Mammary epithelial cell (primary cell): Measurements from ENCODE around the gene AMY1A.
"Not testable (repeated sequence)": the region's sequence is repeated elsewhere in the genome, so short reads cannot be mapped to it uniquely, and the experiment has no call there.

ENCODE experiments used
- EZH2 ChIP-seq: IDR thresholded peaks from 2 replicates; pipeline ENCODE4 v1.6.1; 2012; ENCODE audit warnings: low read length, inconsistent platforms, borderline replicate concordance
- TF ChIP-seq, protein P1 (sequence below), 2 donors: IDR thresholded peaks in 1 of 2; conservative IDR thresholded peaks in 1 of 2; 2 replicates each; pipeline ENCODE4 v1.5.1; 2011 to 2012; ENCODE audit warnings: inconsistent platforms in 2 of 2, low read length in 2 of 2, mild to moderate bottlenecking in 2 of 2, control low read depth in 1 of 2, low read depth in 1 of 2; ENCODE audit not compliant: insufficient read depth in 1 of 2; ENCODE audit errors: extremely low read depth in 1 of 2

DNA sequence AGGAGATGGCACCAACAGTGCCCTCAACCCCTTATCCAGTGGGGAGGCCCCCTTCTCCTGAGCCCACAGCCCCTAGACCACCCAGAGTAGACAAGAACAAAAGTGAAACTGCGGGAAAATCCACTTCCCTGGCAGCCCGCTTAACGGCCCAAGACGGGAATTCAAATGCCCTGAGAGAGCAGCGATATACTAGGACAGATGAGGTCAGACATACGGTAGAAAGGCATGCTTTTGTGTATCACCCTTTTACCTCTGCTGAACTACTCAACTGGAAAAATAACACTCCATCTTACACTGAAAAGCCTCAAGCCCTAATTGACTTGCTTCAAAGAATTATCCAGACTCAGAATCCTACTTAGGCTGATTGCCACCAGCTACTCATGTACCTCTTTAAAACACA is 41.9 kb downstream of the AMY1A start:
- TF ChIP-seq, protein P1, sequence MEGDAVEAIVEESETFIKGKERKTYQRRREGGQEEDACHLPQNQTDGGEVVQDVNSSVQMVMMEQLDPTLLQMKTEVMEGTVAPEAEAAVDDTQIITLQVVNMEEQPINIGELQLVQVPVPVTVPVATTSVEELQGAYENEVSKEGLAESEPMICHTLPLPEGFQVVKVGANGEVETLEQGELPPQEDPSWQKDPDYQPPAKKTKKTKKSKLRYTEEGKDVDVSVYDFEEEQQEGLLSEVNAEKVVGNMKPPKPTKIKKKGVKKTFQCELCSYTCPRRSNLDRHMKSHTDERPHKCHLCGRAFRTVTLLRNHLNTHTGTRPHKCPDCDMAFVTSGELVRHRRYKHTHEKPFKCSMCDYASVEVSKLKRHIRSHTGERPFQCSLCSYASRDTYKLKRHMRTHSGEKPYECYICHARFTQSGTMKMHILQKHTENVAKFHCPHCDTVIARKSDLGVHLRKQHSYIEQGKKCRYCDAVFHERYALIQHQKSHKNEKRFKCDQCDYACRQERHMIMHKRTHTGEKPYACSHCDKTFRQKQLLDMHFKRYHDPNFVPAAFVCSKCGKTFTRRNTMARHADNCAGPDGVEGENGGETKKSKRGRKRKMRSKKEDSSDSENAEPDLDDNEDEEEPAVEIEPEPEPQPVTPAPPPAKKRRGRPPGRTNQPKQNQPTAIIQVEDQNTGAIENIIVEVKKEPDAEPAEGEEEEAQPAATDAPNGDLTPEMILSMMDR (conservative IDR thresholded peaks at IDR 0.05 in 1 of 2, IDR thresholded peaks at IDR 0.05 in 1 of 2; ENCODE audit: extremely low read depth in 1 of 2, insufficient read depth in 1 of 2, low read depth in 1 of 2, low read length in 2 of 2) = not testable (repeated sequence)
- TF ChIP-seq EZH2 = not testable (repeated sequence)
